ENCODE data around the gene FOXC2.

FOXC2 gene

DNA sequence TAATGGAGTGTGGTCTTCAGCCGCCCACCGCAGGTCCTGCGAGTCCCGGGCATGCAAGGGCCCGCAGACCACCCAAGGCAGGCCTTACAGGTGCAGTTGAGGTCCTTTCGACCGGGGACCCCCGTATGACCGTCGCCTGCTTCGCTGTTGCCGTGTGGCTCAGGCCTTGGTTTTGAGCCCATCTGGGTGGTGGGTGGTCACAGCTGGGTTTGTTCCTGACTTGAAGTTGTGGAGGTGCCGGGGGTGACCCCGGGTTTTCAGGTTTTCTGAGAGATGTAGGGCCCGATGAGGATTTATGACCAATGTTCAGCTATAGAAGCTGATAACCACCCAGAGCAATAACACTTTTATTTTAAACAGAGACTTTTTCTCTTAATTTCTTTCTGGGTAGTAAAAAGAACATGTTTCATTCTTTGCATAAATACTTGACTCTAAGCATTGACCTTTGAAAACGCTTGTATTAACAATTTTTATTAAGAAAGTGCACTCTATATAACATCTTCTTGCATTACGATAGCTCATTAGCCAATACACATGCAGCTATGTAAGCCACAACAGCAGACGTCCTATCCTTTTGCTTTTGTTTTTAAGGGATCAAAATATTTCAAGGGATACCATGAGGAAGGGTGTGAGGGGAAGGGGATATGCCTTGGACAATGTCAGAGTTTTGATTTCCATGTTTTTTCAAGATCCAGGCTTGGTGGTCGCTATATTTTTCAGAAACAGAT is 13.6 kb downstream of the FOXC2 start:
- no peaks in the 10 kb centered on the region for H3K79me2 ChIP-seq (ENCODE audit: insufficient read depth, low read length)

DNA sequence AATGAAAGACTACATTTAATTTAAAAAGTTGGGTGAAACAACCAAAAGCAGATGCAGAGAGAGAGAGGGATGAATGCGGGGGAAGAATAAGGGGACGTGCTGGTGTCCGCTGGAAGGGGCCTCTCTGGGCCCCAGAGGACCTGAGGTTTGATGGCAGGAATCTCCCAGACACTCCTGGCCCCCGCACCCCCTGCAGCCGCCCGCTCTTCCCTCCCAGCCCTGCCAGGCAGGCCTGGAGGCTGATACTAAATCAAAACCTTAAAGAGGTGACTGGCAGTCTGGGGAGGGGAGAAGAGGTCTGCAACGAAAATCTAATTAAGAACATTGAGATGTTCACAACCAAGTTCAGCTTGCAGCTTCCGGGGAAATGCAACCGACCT is 14.2 kb downstream of the FOXC2 start:
- Histone ChIP-seq H2AFZ (ENCODE audit: low read depth, low read length) (no peak overlapping the region), H3K4me1 (ENCODE audit: insufficient read depth, low read length) (no peaks in the 10 kb centered on the region), H3K27ac (ENCODE audit: low read length) (no peak overlapping the region), H3K4me3 (ENCODE audit: low read depth in 1 of 2, low read length in 2 of 2) (no peak overlapping the region), H3K36me3 (ENCODE audit: insufficient read depth, low read length) (no peaks in the 10 kb centered on the region), H3K4me2 (ENCODE audit: insufficient read depth, low read length) (no peak overlapping the region), H4K20me1 (ENCODE audit: insufficient read depth, low read length) (no peaks in the 10 kb centered on the region), H3K9me3 (ENCODE audit: insufficient read depth, low read length, severe bottlenecking) (no peaks in the 10 kb centered on the region), H3K9ac (ENCODE audit: low read depth, low read length) (no peak overlapping the region), H3K27me3 (ENCODE audit: insufficient read depth, low read length, poor library complexity) (no peaks in the 10 kb centered on the region), H3K79me2 (ENCODE audit: insufficient read depth, low read length) (no peaks in the 10 kb centered on the region)
- TF ChIP-seq EZH2 (IDR thresholded peaks at IDR 0.05; ENCODE audit: borderline replicate concordance, low read depth, low read length, severe bottlenecking), result no peak
- TF ChIP-seq, protein P1, sequence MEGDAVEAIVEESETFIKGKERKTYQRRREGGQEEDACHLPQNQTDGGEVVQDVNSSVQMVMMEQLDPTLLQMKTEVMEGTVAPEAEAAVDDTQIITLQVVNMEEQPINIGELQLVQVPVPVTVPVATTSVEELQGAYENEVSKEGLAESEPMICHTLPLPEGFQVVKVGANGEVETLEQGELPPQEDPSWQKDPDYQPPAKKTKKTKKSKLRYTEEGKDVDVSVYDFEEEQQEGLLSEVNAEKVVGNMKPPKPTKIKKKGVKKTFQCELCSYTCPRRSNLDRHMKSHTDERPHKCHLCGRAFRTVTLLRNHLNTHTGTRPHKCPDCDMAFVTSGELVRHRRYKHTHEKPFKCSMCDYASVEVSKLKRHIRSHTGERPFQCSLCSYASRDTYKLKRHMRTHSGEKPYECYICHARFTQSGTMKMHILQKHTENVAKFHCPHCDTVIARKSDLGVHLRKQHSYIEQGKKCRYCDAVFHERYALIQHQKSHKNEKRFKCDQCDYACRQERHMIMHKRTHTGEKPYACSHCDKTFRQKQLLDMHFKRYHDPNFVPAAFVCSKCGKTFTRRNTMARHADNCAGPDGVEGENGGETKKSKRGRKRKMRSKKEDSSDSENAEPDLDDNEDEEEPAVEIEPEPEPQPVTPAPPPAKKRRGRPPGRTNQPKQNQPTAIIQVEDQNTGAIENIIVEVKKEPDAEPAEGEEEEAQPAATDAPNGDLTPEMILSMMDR (IDR thresholded peaks at IDR 0.05; ENCODE audit: borderline replicate concordance, extremely low read depth, low read length, poor library complexity, severe bottlenecking), result no peak
- DNase-seq (no peak), ATAC-seq (ENCODE audit: insufficient read depth, low read depth) (no peak)

More for the DNA sequence above, 13.6 kb downstream of the FOXC2 start:
- DNase-seq (no peak), ATAC-seq (ENCODE audit: insufficient read depth, low read depth) (no peak)
- Histone ChIP-seq H3K4me1 (ENCODE audit: insufficient read depth, low read length) (no peaks in the 10 kb centered on the region), H3K4me3 (ENCODE audit: low read depth in 1 of 2, low read length in 2 of 2) (no peak overlapping the region), H3K9ac (ENCODE audit: low read depth, low read length) (no peak overlapping the region), H4K20me1 (ENCODE audit: insufficient read depth, low read length) (no peaks in the 10 kb centered on the region), H3K27me3 (ENCODE audit: insufficient read depth, low read length, poor library complexity) (no peaks in the 10 kb centered on the region), H3K4me2 (ENCODE audit: insufficient read depth, low read length) (no peak overlapping the region), H3K27ac (ENCODE audit: low read length) (no peak overlapping the region), H2AFZ (ENCODE audit: low read depth, low read length) (no peak overlapping the region), H3K36me3 (ENCODE audit: insufficient read depth, low read length) (no peaks in the 10 kb centered on the region), H3K9me3 (ENCODE audit: insufficient read depth, low read length, severe bottlenecking) (no peaks in the 10 kb centered on the region)
- TF ChIP-seq EZH2 (IDR thresholded peaks at IDR 0.05; ENCODE audit: borderline replicate concordance, low read depth, low read length, severe bottlenecking), result no peak
- TF ChIP-seq, protein P1 (IDR thresholded peaks at IDR 0.05; ENCODE audit: borderline replicate concordance, extremely low read depth, low read length, poor library complexity, severe bottlenecking), result no peak

DNA sequence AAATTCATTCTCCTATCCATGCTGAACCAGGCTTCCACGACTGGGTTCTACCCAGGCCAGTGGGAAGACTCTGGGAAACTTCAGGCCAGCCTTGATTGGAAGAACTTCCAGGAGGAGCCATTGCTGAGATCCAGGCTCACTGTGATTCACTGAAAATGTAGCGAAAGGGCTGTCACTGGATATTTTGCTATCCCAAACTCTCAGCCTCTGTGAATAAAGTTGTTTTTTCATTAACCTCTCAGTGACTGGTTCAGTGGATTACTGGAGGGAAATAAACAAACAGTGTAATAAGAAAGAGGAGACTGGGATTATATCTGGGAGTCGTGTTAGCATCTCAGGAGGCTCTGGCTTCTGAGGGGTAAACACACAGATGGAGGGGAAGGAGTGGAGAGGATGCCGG is 14.8 kb downstream of the FOXC2 start:
- H3K9ac ChIP-seq (ENCODE audit: low read depth, low read length), result no peak overlapping the region
- no peaks in the 10 kb centered on the region for H4K20me1 ChIP-seq (ENCODE audit: insufficient read depth, low read length)
- DNase-seq (no peak), ATAC-seq (ENCODE audit: insufficient read depth, low read depth) (no peak)
- TF ChIP-seq EZH2 (IDR thresholded peaks at IDR 0.05; ENCODE audit: borderline replicate concordance, low read depth, low read length, severe bottlenecking), result no peak
- TF ChIP-seq, protein P1 (IDR thresholded peaks at IDR 0.05; ENCODE audit: borderline replicate concordance, extremely low read depth, low read length, poor library complexity, severe bottlenecking), result no peak
- no peak overlapping the region for H3K4me2 ChIP-seq (ENCODE audit: insufficient read depth, low read length)
- H3K4me3 ChIP-seq (ENCODE audit: low read depth in 1 of 2, low read length in 2 of 2), result no peak overlapping the region
- no peaks in the 10 kb centered on the region for H3K79me2 ChIP-seq (ENCODE audit: insufficient read depth, low read length)
- no peaks in the 10 kb centered on the region for H3K27me3 ChIP-seq (ENCODE audit: insufficient read depth, low read length, poor library complexity)
- H2AFZ ChIP-seq (ENCODE audit: low read depth, low read length), result no peak overlapping the region
- no peaks in the 10 kb centered on the region for H3K4me1 ChIP-seq (ENCODE audit: insufficient read depth, low read length)
- H3K27ac ChIP-seq (ENCODE audit: low read length), result no peak overlapping the region
- no peaks in the 10 kb centered on the region for H3K36me3 ChIP-seq (ENCODE audit: insufficient read depth, low read length)
- no peaks in the 10 kb centered on the region for H3K9me3 ChIP-seq (ENCODE audit: insufficient read depth, low read length, severe bottlenecking)
